IMR-90 (cell line): Measurements from ENCODE around the gene ACAD10. TPM values are rescaled to one million over a fixed set of nuclear protein-coding genes. Genes with fewer than 3 reads are reported as not detected.

ENCODE experiments used
- ATAC-seq: fragments of 200-7000 bp; cut with Tn5 transposase; 2 replicates; pipeline ENCODE4 v1.9.1; 2020; ENCODE audit warnings: low read depth, mild to moderate bottlenecking, moderate library complexity
- BruUV-seq: library from RNA; stranded (reverse); fragments of 400-500 nt; replicated peaks from 2 replicates; lab custom pipeline; 2021; lab: Mats Ljungman, UMichigan
- CTCF ChIA-PET: fragments of 300-600 bp; formaldehyde crosslinking; extraction: SDS; loops from one replicate; lab custom pipeline; 2021; ENCODE audit warnings: antibody characterized with exemption; lab: Yijun Ruan, JAX
- POLR2A ChIA-PET: fragments of 300-600 bp; sonication (Branson Sonifier 250); formaldehyde crosslinking; loops from one replicate; lab custom pipeline; 2022; ENCODE audit warnings: antibody characterized with exemption; ENCODE audit not compliant: unreplicated experiment; lab: Charles Lee
- DNase-seq: peaks from one replicate; pipeline ENCODE4 v3.0.0; 2013
- H2AFZ ChIP-seq: replicated peaks from 2 replicates; pipeline ENCODE3; 2013; ENCODE audit warnings: low read length, mild to moderate bottlenecking; ENCODE audit not compliant: poor library complexity
- H2AK5ac ChIP-seq: 2 replicates; pipeline ENCODE4 v1.6.1; 2013; ENCODE audit warnings: low read depth, low read length, inconsistent platforms
- H2AK9ac ChIP-seq: replicated peaks from 2 replicates; pipeline ENCODE3; 2013; ENCODE audit warnings: mild to moderate bottlenecking, low read depth, low read length, moderate library complexity; ENCODE audit not compliant: poor library complexity
- H2BK120ac ChIP-seq: 2 replicates; pipeline ENCODE4 v1.6.1; 2013; ENCODE audit warnings: low read depth, low read length, inconsistent platforms
- H2BK15ac ChIP-seq: 3 replicates; pipeline ENCODE4 v1.6.1; 2013; ENCODE audit warnings: low read depth, low read length, inconsistent platforms
- H2BK20ac ChIP-seq: 2 replicates; pipeline ENCODE4 v1.6.1; 2013; ENCODE audit warnings: low read depth, mild to moderate bottlenecking, inconsistent platforms, low read length, moderate library complexity
- H2BK5ac ChIP-seq: 2 replicates; pipeline ENCODE4 v1.6.1; 2013; ENCODE audit warnings: mild to moderate bottlenecking, low read depth, low read length, inconsistent platforms; ENCODE audit not compliant: poor library complexity, severe bottlenecking
- H3K14ac ChIP-seq: replicated peaks from 2 replicates; pipeline ENCODE4 v1.6.1; 2013; ENCODE audit warnings: low read depth, low read length, inconsistent platforms
- H3K18ac ChIP-seq: 2 replicates; pipeline ENCODE4 v1.6.1; 2013; ENCODE audit warnings: low read depth, low read length, control low read depth
- H3K23ac ChIP-seq: 2 replicates; pipeline ENCODE4 v1.6.1; 2013; ENCODE audit warnings: low read depth, low read length, inconsistent platforms
- H3K27ac ChIP-seq: 2 replicates; pipeline ENCODE4 v1.5.1; 2013; ENCODE audit warnings: mild to moderate bottlenecking, control low read depth, low read length; ENCODE audit not compliant: insufficient read depth
- H3K27me3 ChIP-seq: 2 replicates; pipeline ENCODE4 v1.6.1; 2013; ENCODE audit warnings: low read length; ENCODE audit not compliant: control insufficient read depth, insufficient read depth
- H3K36me3 ChIP-seq: 2 replicates; pipeline ENCODE4 v1.6.1; 2013; ENCODE audit warnings: low read length, mixed read lengths; ENCODE audit not compliant: control insufficient read depth, insufficient read depth
- H3K4ac ChIP-seq: 2 replicates; pipeline ENCODE4 v1.6.1; 2013; ENCODE audit warnings: low read depth, low read length, inconsistent platforms
- H3K4me1 ChIP-seq: 2 replicates; pipeline ENCODE4 v1.6.1; 2013; ENCODE audit warnings: low read length, mixed read lengths; ENCODE audit not compliant: control insufficient read depth, insufficient read depth
- H3K4me2 ChIP-seq: 2 replicates; pipeline ENCODE4 v1.6.1; 2013; ENCODE audit warnings: low read depth, mild to moderate bottlenecking, control low read depth, low read length, moderate library complexity
- H3K4me3 ChIP-seq: 2 replicates; pipeline ENCODE4 v1.5.1; 2013; ENCODE audit warnings: low read depth, mild to moderate bottlenecking, control low read depth, low read length, moderate library complexity; ENCODE audit not compliant: insufficient read depth
- H3K56ac ChIP-seq: 2 replicates; pipeline ENCODE4 v1.6.1; 2013; ENCODE audit warnings: low read length, inconsistent platforms; ENCODE audit not compliant: insufficient read depth; ENCODE audit errors: extremely low read depth
- H3K79me1 ChIP-seq, 2 experiments: 2 replicates each; pipeline ENCODE4 v1.6.1; 2013; ENCODE audit warnings: low read length in 2 of 2, inconsistent platforms in 1 of 2, low read depth in 1 of 2
- H3K9ac ChIP-seq: 2 replicates; pipeline ENCODE4 v1.6.1; 2013; ENCODE audit warnings: low read depth, low read length, control low read depth
- H3K9me1 ChIP-seq: 2 replicates; pipeline ENCODE4 v1.6.1; 2013; ENCODE audit warnings: low read length, inconsistent platforms; ENCODE audit not compliant: insufficient read depth
- H3K9me3 ChIP-seq: 2 replicates; pipeline ENCODE4 v1.6.1; 2013; ENCODE audit warnings: low read length; ENCODE audit not compliant: control insufficient read depth, insufficient read depth
- H4K20me1 ChIP-seq: 2 replicates; pipeline ENCODE4 v1.6.1; 2013; ENCODE audit warnings: low read length, inconsistent platforms; ENCODE audit not compliant: insufficient read depth
- H4K5ac ChIP-seq: 2 replicates; pipeline ENCODE4 v1.6.1; 2013; ENCODE audit warnings: mild to moderate bottlenecking, low read depth, low read length, control low read depth
- H4K8ac ChIP-seq, 2 experiments: 2 replicates each; pipeline ENCODE4 v1.6.1; 2013; ENCODE audit warnings: low read depth in 2 of 2, low read length in 2 of 2, control low read depth in 1 of 2, inconsistent platforms in 1 of 2
- H4K91ac ChIP-seq: 2 replicates; pipeline ENCODE4 v1.6.1; 2013; ENCODE audit warnings: low read depth, low read length, inconsistent platforms; ENCODE audit not compliant: insufficient read depth
- BHLHE40 ChIP-seq: fragments of 150-350 bp; IDR thresholded peaks from 2 replicates; pipeline ENCODE4 v1.6.1; 2016; ENCODE audit warnings: mild to moderate bottlenecking, low read depth, low read length
- CEBPB ChIP-seq: IDR thresholded peaks from 2 replicates; pipeline ENCODE4 v1.6.1; 2012; ENCODE audit warnings: low read depth, low read length, improper control_type of control experiment
- CHD1 ChIP-seq: IDR thresholded peaks from 2 replicates; pipeline ENCODE4 v1.6.1; 2012; ENCODE audit warnings: low read depth, low read length, improper control_type of control experiment
- FOS ChIP-seq: fragments of 150-350 bp; IDR thresholded peaks from 2 replicates; pipeline ENCODE4 v1.6.1; 2016; ENCODE audit warnings: low read depth, low read length
- MAFK ChIP-seq: IDR thresholded peaks from 2 replicates; pipeline ENCODE4 v1.6.1; 2012; ENCODE audit warnings: low read depth, low read length, improper control_type of control experiment
- MAZ ChIP-seq: IDR thresholded peaks from 2 replicates; pipeline ENCODE4 v1.6.1; 2012; ENCODE audit warnings: low read depth, mild to moderate bottlenecking, low read length, improper control_type of control experiment, moderate library complexity, borderline replicate concordance
- MXI1 ChIP-seq: IDR thresholded peaks from 2 replicates; pipeline ENCODE4 v1.6.1; 2012; ENCODE audit warnings: low read depth, mild to moderate bottlenecking, low read length, moderate library complexity, borderline replicate concordance
- NFE2L2 ChIP-seq: fragments of 150-350 bp; IDR thresholded peaks from 2 replicates; pipeline ENCODE4 v1.6.1; 2016; ENCODE audit warnings: low read depth, mild to moderate bottlenecking, low read length
- POLR2A ChIP-seq: IDR thresholded peaks from 2 replicates; pipeline ENCODE4 v1.6.1; 2012; ENCODE audit warnings: mild to moderate bottlenecking, low read depth, low read length
- RAD21 ChIP-seq: IDR thresholded peaks from 2 replicates; pipeline ENCODE4 v1.6.1; 2012; ENCODE audit warnings: low read length, improper control_type of control experiment
- RCOR1 ChIP-seq: IDR thresholded peaks from 2 replicates; pipeline ENCODE4 v1.6.1; 2012; ENCODE audit warnings: mild to moderate bottlenecking, low read length, improper control_type of control experiment; ENCODE audit not compliant: insufficient replicate concordance
- RFX5 ChIP-seq: IDR thresholded peaks from 2 replicates; pipeline ENCODE4 v1.8.0; 2012; ENCODE audit warnings: low read depth, mild to moderate bottlenecking, low read length, moderate library complexity
- SMC3 ChIP-seq: fragments of 150-350 bp; IDR thresholded peaks from 2 replicates; pipeline ENCODE4 v1.6.1; 2016; ENCODE audit warnings: low read depth, mild to moderate bottlenecking, antibody characterized with exemption, low read length, moderate library complexity
- USF2 ChIP-seq: fragments of 150-350 bp; IDR thresholded peaks from 2 replicates; pipeline ENCODE4 v1.6.1; 2017; ENCODE audit warnings: mild to moderate bottlenecking, antibody characterized with exemption, low read length, low read depth
- WGBS, 2 experiments: methylation state at CpG; one replicate each; pipeline versions ENCODE4 v1.1.5 to v1.1.7; 2013; ENCODE audit warnings: missing lambda C conversion rate in 2 of 2; ENCODE audit not compliant: insufficient read length in 1 of 2; ENCODE audit errors: extremely low coverage in 2 of 2; 5-methylcytosine and 5-hydroxymethylcytosine counted together
- dilution Hi-C: fragments of 300-500 bp; cut with HindIII; formaldehyde crosslinking; loops from one replicate; pipeline ENCODE4 v1.14.3; 2018; ENCODE audit warnings: low sequenced_read_pairs; ENCODE audit not compliant: unreplicated experiment
- in situ Hi-C: fragments of 300-500 bp; cut with MboI; formaldehyde crosslinking; loops from 3 replicates; pipeline ENCODE4 v1.14.3; 2019; ENCODE audit warnings: low sequenced_read_pairs, inconsistent platforms, mixed read lengths
- intact Hi-C: fragments of 100-400 bp; cut with micrococcal nuclease; formaldehyde crosslinking; loops from 2 replicates; pipeline ENCODE4 v1.10.0; 2022
- polyA plus RNA-seq, 3 experiments: library from polyadenylated mRNA; depleted of rRNA; stranded (reverse); fragments of >200 nt; gene quantifications; 2 replicates each; pipeline ENCODE4 v1.2.3, GENCODE V29; 2012; ENCODE audit warnings: low replicate concordance in 1 of 3
- total RNA-seq: library from RNA; depleted of rRNA; stranded (reverse); fragments of >200 nt; gene quantifications from 2 replicates; pipeline ENCODE4 v1.2.3, GENCODE V29; 2012
- TF ChIP-seq, protein P1 (sequence below): fragments of 150-350 bp; IDR thresholded peaks from 2 replicates; pipeline ENCODE4 v1.6.1; 2016; ENCODE audit warnings: low read depth, mild to moderate bottlenecking, low read length, moderate library complexity, borderline replicate concordance
- TF ChIP-seq, protein P2 (sequence below): conservative IDR thresholded peaks from 2 replicates; pipeline ENCODE4 v1.5.1; 2012; ENCODE audit warnings: mild to moderate bottlenecking, low read depth, low read length, improper control_type of control experiment

ACAD10 gene
- total and polyA plus RNA-seq, 2 of the 4 experiments (the other 2 are of a cell fraction), result 12.4 to 21.0 TPM

GRCh38 chr12:111776836-111777344 is 91.0 kb downstream of the ACAD10 start:
- peak overlapping the region; percentile 20; the same call in 1 of the 2 replicates for H3K4ac ChIP-seq
- peak overlapping the region; percentile 21; the same call in 1 of the 2 replicates for H3K18ac ChIP-seq
- no peak overlapping the region for H3K9ac ChIP-seq
- H4K5ac ChIP-seq, result no peak overlapping the region
- H4K20me1 ChIP-seq, result peaks cover 35% of the 10 kb centered on the region; the same call in 1 of the 2 replicates
- no TSS peak for BruUV-seq
- no peaks in the 10 kb centered on the region for H3K27me3 ChIP-seq
- intact Hi-C loops, result no loop called here
- ChIA-PET CTCF (no interaction called here), POLR2A (no interaction called here)
- no peak overlapping the region for H3K4me3 ChIP-seq
- no peak overlapping the region for H4K8ac ChIP-seq
- ATAC-seq (no peak), DNase-seq (peak; percentile 35)
- no peak overlapping the region for H3K56ac ChIP-seq
- peaks cover 30% of the 10 kb centered on the region for H3K9me1 ChIP-seq
- H3K9me3 ChIP-seq, result peaks cover 3% of the 10 kb centered on the region; the same call in 1 of the 2 replicates
- H2AFZ ChIP-seq, result no peak overlapping the region
- H2AK9ac ChIP-seq, result no peak overlapping the region
- 100% methylated on average over 1 of the region's 3 CpGs; no CpG with 5 or more reads in 1 of the 2 experiments for WGBS, 2 experiments
- peak overlapping the region; percentile 6; the same call in 1 of the 2 replicates for H3K27ac ChIP-seq
- no peak overlapping the region for H3K4me2 ChIP-seq
- dilution Hi-C loops, result no loop called here
- H3K79me1 ChIP-seq, result peaks cover 13 to 54% of the 10 kb centered on the region in 2 experiments
- H3K4me1 ChIP-seq, result peaks cover 26% of the 10 kb centered on the region
- in situ Hi-C loops, result no loop called here
- peak overlapping the region; percentile 69; the same call in 1 of the 2 replicates for H3K23ac ChIP-seq
- no peak overlapping the region for H4K91ac ChIP-seq
- H2BK15ac ChIP-seq, result peak overlapping the region; percentile 10; the same call in 1 of the 3 replicates
- H3K36me3 ChIP-seq, result peaks cover 32% of the 10 kb centered on the region
- H3K14ac ChIP-seq, result no peak overlapping the region
- H2BK20ac ChIP-seq, result peak overlapping the region; percentile 22
- H2AK5ac ChIP-seq, result peak overlapping the region; percentile 60; the same call in 1 of the 2 replicates
- H2BK120ac ChIP-seq, result no peak overlapping the region
- no peak overlapping the region for H2BK5ac ChIP-seq
- TF ChIP-seq, protein P1, sequence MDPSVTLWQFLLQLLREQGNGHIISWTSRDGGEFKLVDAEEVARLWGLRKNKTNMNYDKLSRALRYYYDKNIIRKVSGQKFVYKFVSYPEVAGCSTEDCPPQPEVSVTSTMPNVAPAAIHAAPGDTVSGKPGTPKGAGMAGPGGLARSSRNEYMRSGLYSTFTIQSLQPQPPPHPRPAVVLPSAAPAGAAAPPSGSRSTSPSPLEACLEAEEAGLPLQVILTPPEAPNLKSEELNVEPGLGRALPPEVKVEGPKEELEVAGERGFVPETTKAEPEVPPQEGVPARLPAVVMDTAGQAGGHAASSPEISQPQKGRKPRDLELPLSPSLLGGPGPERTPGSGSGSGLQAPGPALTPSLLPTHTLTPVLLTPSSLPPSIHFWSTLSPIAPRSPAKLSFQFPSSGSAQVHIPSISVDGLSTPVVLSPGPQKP, result no peak
- TF ChIP-seq RAD21, result no peak
- no peak for TF ChIP-seq RFX5
- TF ChIP-seq FOS, result no peak
- TF ChIP-seq, protein P2, sequence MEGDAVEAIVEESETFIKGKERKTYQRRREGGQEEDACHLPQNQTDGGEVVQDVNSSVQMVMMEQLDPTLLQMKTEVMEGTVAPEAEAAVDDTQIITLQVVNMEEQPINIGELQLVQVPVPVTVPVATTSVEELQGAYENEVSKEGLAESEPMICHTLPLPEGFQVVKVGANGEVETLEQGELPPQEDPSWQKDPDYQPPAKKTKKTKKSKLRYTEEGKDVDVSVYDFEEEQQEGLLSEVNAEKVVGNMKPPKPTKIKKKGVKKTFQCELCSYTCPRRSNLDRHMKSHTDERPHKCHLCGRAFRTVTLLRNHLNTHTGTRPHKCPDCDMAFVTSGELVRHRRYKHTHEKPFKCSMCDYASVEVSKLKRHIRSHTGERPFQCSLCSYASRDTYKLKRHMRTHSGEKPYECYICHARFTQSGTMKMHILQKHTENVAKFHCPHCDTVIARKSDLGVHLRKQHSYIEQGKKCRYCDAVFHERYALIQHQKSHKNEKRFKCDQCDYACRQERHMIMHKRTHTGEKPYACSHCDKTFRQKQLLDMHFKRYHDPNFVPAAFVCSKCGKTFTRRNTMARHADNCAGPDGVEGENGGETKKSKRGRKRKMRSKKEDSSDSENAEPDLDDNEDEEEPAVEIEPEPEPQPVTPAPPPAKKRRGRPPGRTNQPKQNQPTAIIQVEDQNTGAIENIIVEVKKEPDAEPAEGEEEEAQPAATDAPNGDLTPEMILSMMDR, result no peak
- no peak for TF ChIP-seq RCOR1
- TF ChIP-seq NFE2L2, result no peak
- TF ChIP-seq MAZ, result no peak
- TF ChIP-seq USF2, result no peak
- no peak for TF ChIP-seq CHD1
- TF ChIP-seq SMC3, result no peak
- TF ChIP-seq MAFK, result no peak
- TF ChIP-seq MXI1, result no peak
- no peak for TF ChIP-seq BHLHE40
- no peak for TF ChIP-seq CEBPB
- no peak for TF ChIP-seq POLR2A
